ENCODE data around the gene PCNX2. TPM values are rescaled to one million over a fixed set of nuclear protein-coding genes. Genes with fewer than 3 reads are reported as not detected.

The PCNX2 gene
- total RNA-seq, 1 experiment from 2014 or later, result 15.3 TPM

GRCh38 chr1:233170741-233171140 lies 124.8 kb downstream of the PCNX2 start:
- TF ChIP-seq JUND (IDR thresholded peaks at IDR 0.05) (no peak), RAD21 (IDR thresholded peaks at IDR 0.05; ENCODE audit: low read depth) (no peak), EGR1 (IDR thresholded peaks at IDR 0.05; ENCODE audit: low read depth) (no peak), ELF1 (IDR thresholded peaks at IDR 0.05; ENCODE audit: borderline replicate concordance, low read depth) (no peak), ZFX (IDR thresholded peaks at IDR 0.05) (no peak), ZNF274 (IDR thresholded peaks at IDR 0.05; ENCODE audit: low read depth, low read length) (no peak), ZBTB33 (IDR thresholded peaks at IDR 0.05; ENCODE audit: extremely low read depth, insufficient replicate concordance, low read length) (no peak), EZH2phosphoT487 (IDR thresholded peaks at IDR 0.05; ENCODE audit: borderline replicate concordance) (no peak), TCF7L2 (IDR thresholded peaks at IDR 0.05; ENCODE audit: borderline replicate concordance, extremely low read depth, insufficient read depth, insufficient read length) (no peak), REST (IDR thresholded peaks at IDR 0.05; ENCODE audit: low read depth) (no peak), SIN3A (IDR thresholded peaks at IDR 0.05; ENCODE audit: low read depth) (no peak), CTCF (IDR thresholded peaks at IDR 0.05 in 2 of 3, conservative IDR thresholded peaks at IDR 0.05 in 1 of 3; ENCODE audit: borderline replicate concordance in 1 of 3, insufficient read depth in 1 of 3, low read depth in 2 of 3, low read length in 2 of 3) (no peak), EZH2 (IDR thresholded peaks at IDR 0.05) (no peak), SP1 (IDR thresholded peaks at IDR 0.05; ENCODE audit: low read depth) (no peak), POLR2AphosphoS5 (IDR thresholded peaks at IDR 0.05; ENCODE audit: low read depth, low read length) (no peak)
- no peak overlapping the region for H3K27ac ChIP-seq (ENCODE audit: low read depth, low read length)
- no peaks in the 10 kb centered on the region for H3K4me1 ChIP-seq (ENCODE audit: control insufficient read depth in 1 of 2, insufficient read depth in 2 of 2, low read length in 2 of 2)
- no TSS peak for BruUV-seq (replicated peaks)
- H3K9me3 ChIP-seq (ENCODE audit: control insufficient read depth in 1 of 2, insufficient read depth in 1 of 2, low read depth in 1 of 2, low read length in 2 of 2), result no peaks in the 10 kb centered on the region
- H3K9ac ChIP-seq (ENCODE audit: low read length), result no peak overlapping the region
- H3K4me2 ChIP-seq (ENCODE audit: low read length), result no peak overlapping the region
- ATAC-seq, result no peak
- H3K36me3 ChIP-seq (ENCODE audit: control insufficient read depth in 1 of 2, insufficient read depth in 2 of 2, low read length in 2 of 2), result peaks cover 0 to 5% of the 10 kb centered on the region in 2 experiments; a peak in 1 of 4 replicates
- CTCF ChIA-PET, result no interaction called here
- no peak for DNase-seq (ENCODE audit: low read depth, low spot score)
- H4K20me1 ChIP-seq (ENCODE audit: insufficient read depth), result no peaks in the 10 kb centered on the region
- H3K4me3 ChIP-seq (replicated peaks in 1 of 2; ENCODE audit: low read depth in 1 of 2, low read length in 2 of 2), result no peak overlapping the region
- no peaks in the 10 kb centered on the region for H3K27me3 ChIP-seq (ENCODE audit: insufficient read depth, low read length)
- RAD21 ChIA-PET (ENCODE audit: low non-redundant PET in 1 of 2, low total read pairs in 2 of 2, uncharacterized antibody in 2 of 2, unreplicated experiment in 2 of 2), result no interaction called here
- POLR2A ChIA-PET, result no interaction called here
- intact Hi-C loops (cut with micrococcal nuclease), result loop anchor here (5.0 kb wide), 1 partner anchor 533 kb away; no protein-coding TSS in a partner anchor
- no peak overlapping the region for H2AFZ ChIP-seq (ENCODE audit: low read depth, low read length, poor library complexity, severe bottlenecking)
- H3K9me2 ChIP-seq (ENCODE audit: insufficient read depth), result no peaks in the 10 kb centered on the region
- H3K79me2 ChIP-seq (ENCODE audit: insufficient read depth, low read length), result no peaks in the 10 kb centered on the region

Measured in HCT116 (cell line).